Spinal cord (tissue), 10 donors: Measurements from ENCODE around the gene CFAP74. TPM values are rescaled to one million over a fixed set of nuclear protein-coding genes. Genes with fewer than 3 reads are reported as not detected.

Experiments
- DNase-seq, 6 donors: peaks; one replicate each; pipeline versions ENCODE4 v3.0.0 to v3.0.0-alpha.2; 2013 to 2015; ENCODE audit warnings: low spot score in 6 of 6, low read depth in 4 of 6
- H3K27ac ChIP-seq: one replicate; pipeline ENCODE4 v1.5.1; 2013; ENCODE audit warnings: low read depth, low read length, control low read depth
- H3K27me3 ChIP-seq: one replicate; pipeline ENCODE4 v1.6.1; 2013; ENCODE audit warnings: low read length; ENCODE audit not compliant: control insufficient read depth, insufficient read depth
- H3K36me3 ChIP-seq: one replicate; pipeline ENCODE4 v1.6.1; 2013; ENCODE audit warnings: low read length; ENCODE audit not compliant: control insufficient read depth, insufficient read depth
- H3K4me1 ChIP-seq: one replicate; pipeline ENCODE4 v1.6.1; 2013; ENCODE audit warnings: low read length; ENCODE audit not compliant: control insufficient read depth, insufficient read depth
- H3K4me3 ChIP-seq: one replicate; pipeline ENCODE4 v1.5.1; 2013; ENCODE audit warnings: low read depth, low read length, control low read depth
- H3K9me3 ChIP-seq: one replicate; pipeline ENCODE4 v1.6.1; 2013; ENCODE audit warnings: low read length; ENCODE audit not compliant: control insufficient read depth, insufficient read depth
- WGBS: methylation state at CpG from one replicate; pipeline ENCODE4 v1.1.5; 2013; ENCODE audit warnings: missing lambda C conversion rate; ENCODE audit not compliant: insufficient coverage; 5-methylcytosine and 5-hydroxymethylcytosine counted together
- polyA plus RNA-seq, 2 donors: library from polyadenylated mRNA; unstranded; fragments of 120-200 nt; gene quantifications; one replicate each; pipeline ENCODE4 v1.2.1, GENCODE V29; 2013; ENCODE audit not compliant: insufficient read length in 2 of 2
- total RNA-seq, 2 donors: library from RNA; depleted of rRNA in 1 of 2; stranded (reverse); fragments of 120-200 nt in 1 of 2; fragments of >200 nt in 1 of 2; gene quantifications; one replicate each; pipeline versions ENCODE4 v1.2.3 to v1.2.4, GENCODE V29; 2013 to 2014
- donor health status: healthy.

The CFAP74 gene
- total and polyA plus RNA-seq, 4 donors, result 0.59 to 5.6 (median 4.6) TPM

DNA sequence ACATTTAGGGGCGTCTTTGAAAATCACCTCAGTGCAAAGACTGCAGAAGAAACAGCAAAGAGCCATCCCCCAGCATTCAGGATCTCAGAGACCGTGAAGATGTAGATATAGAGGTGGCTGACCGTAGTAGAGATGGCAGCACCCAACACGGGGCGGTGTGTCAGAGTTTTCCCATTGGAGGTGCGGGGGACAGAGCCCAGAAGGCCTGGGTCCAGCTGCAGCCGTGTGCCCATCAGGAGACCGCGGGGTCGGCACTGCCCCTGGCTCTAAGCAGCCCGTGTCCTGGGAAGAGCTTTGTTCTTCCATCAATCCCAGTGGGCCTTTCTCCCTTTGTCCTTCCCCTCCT, 16.7 kb upstream of the CFAP74 start:
- Histone ChIP-seq H3K27me3 (peaks cover 50% of the 10 kb centered on the region), H3K27ac (no peak overlapping the region), H3K36me3 (peaks cover 7% of the 10 kb centered on the region), H3K9me3 (no peaks in the 10 kb centered on the region), H3K4me1 (peaks cover 20% of the 10 kb centered on the region), H3K4me3 (no peak overlapping the region)
- 65% methylated on average over 11 of the region's 11 CpGs for WGBS
- no peak for DNase-seq

DNA sequence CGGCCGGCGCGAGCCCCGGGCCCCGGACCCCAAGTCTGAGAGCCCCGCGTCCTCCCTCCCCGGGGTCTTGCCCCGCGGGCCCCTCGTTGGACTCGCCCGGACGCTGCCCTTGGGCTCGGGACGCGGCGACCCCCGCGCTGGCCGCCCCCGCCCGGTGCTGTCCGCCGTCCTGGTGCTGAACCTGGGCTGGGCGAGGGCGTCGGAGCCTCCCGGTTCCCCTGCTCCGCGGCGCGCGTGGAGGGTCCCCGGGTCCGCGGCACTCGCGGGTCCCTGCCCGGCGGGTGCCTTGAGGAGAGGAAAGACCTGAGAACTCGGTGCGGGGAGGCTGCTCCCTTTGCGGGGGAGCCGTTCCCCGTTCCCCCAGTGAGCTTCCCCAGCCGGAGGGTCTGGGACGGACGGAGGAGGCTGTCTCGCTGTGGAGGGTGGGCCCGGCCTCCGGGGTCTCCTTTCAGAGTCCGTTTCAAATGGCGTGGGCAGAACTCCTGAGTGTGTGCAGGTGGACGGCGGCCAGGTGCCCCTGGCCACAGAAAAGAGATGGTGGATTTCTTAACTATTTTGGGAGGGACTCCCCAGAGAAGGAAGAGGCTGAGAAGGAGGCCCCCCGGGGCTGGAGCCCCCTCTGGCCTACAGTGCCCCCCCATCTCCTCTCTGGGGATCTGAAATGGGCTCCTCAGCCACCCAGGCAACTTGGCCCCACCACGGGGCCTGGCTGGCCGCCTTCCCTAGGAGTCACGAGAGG, 16.2 kb upstream of the CFAP74 start:
- Histone ChIP-seq H3K9me3 (no peaks in the 10 kb centered on the region), H3K27ac (no peak overlapping the region), H3K27me3 (peaks cover 54% of the 10 kb centered on the region), H3K36me3 (peaks cover 2% of the 10 kb centered on the region), H3K4me3 (no peak overlapping the region), H3K4me1 (peaks cover 17% of the 10 kb centered on the region)
- WGBS, result 9% methylated on average over 59 of the region's 61 CpGs
- DNase-seq, result peak in 1 of 6 donors; percentile 23

DNA sequence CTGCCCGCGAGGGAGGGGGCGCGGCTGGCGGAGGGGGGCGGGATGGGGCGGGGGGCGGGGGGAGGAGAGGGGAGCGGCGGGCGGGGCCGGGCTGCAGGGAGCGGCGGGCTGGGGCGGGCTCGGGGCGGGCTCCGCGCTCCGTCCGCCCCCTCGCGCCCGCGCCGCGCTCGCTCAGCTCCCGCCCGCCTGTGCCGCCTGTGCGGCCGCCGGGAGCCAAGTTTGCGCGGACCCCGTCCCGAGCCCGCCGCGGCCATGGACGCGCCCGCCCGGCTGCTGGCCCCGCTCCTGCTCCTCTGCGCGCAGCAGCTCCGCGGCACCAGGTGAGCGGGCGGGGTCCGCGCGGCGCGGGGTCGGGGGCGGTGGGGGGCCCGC, 15.6 kb upstream of the CFAP74 start, which contains the start of gene GABRD:
Gene GABRD, plus strand, starts transcription at position 174 of the 372 bp plus-strand sequence. Its CDS starts 79 bp downstream, at position 253.
- WGBS, result under 1% methylated on average over 48 of the region's 60 CpGs
- Histone ChIP-seq H3K4me3 (no peak within 1 kb of the TSS), H3K9me3 (no peaks in the 10 kb centered on the region), H3K27me3 (peaks cover 54% of the 10 kb centered on the region), H3K36me3 (peaks cover 2% of the 10 kb centered on the region), H3K4me1 (peaks cover 17% of the 10 kb centered on the region), H3K27ac (no peak within 1 kb of the TSS)
- peak in 2 of 6 donors; percentile 51 to 55 for DNase-seq

DNA sequence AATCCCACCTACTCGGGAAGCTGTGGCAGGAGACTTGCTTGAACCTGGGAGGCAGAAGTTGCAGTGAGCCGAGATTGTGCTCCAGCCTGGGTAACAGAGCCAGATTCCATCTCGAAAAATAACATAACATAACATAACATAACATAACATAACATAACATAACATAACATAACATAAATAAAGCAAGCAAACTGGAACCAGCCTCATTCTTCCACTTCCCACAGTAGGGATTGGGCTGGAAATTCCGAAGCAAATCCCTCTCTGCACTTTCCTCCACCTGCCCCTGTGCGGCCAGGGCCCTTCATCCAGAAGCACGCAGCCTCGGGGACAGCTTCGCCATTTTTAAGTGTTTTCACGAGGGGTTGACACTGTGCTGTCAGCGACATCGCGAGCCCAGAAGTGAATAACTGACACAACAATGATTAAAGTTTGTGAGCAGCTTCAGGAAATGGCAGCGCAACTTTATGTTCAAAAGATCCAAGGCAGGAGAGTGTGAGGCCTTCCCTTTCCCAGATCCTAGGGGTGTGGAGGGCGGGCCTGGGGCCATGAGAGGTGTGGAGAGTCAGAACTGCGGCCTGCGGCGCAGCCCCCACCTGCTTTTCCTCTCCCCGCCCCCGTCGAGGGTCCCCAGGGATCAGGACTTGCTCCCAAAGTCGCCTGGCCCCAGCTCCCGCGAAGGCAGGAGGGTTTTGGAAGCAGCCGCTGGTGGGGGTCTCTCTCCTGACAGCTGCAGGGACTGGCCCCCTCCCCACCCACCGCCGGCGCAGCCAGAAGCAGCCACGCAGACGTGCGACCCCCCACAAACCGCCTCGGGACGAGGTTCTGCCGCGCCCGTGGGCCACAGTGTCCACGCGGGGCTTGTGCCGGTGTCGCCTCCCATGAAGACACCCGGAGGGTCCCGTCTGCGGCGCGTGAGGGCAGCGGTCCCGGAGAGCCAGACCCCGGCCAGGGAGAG, 14.9 kb upstream of the CFAP74 start:
- Histone ChIP-seq H3K4me3 (no peak overlapping the region), H3K4me1 (peaks cover 17% of the 10 kb centered on the region), H3K27me3 (peaks cover 54% of the 10 kb centered on the region), H3K36me3 (peaks cover 2% of the 10 kb centered on the region), H3K27ac (no peak overlapping the region), H3K9me3 (no peaks in the 10 kb centered on the region)
- WGBS, result 18% methylated on average over 38 of the region's 48 CpGs
- DNase-seq, result no peak

DNA sequence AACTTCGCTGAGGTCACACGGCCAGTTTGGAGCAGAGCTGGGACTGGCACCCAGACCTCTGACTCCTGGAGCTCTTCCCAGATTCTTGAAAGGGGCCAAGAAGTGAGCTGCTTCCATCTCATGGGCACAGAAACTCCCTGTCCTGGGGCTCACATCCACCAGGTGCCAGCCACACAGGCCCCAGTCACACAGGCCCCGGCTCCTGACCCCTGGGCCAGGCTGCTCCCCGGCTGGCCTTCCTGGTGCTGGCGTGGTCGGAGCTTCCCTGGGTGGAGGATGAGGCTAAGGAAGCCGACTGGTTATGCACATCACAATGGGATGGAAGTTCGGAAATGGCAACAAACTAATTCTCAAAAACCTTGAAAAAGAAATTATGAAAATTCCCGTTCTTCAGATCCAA, 12.5 kb upstream of the CFAP74 start:
- H3K27ac ChIP-seq, result no peak overlapping the region
- 73% methylated on average over 5 of the region's 9 CpGs for WGBS
- H3K27me3 ChIP-seq, result peaks cover 39% of the 10 kb centered on the region
- H3K9me3 ChIP-seq, result no peaks in the 10 kb centered on the region
- no peak overlapping the region for H3K4me3 ChIP-seq
- DNase-seq, result no peak
- H3K4me1 ChIP-seq, result peaks cover 14% of the 10 kb centered on the region
- no peaks in the 10 kb centered on the region for H3K36me3 ChIP-seq

DNA sequence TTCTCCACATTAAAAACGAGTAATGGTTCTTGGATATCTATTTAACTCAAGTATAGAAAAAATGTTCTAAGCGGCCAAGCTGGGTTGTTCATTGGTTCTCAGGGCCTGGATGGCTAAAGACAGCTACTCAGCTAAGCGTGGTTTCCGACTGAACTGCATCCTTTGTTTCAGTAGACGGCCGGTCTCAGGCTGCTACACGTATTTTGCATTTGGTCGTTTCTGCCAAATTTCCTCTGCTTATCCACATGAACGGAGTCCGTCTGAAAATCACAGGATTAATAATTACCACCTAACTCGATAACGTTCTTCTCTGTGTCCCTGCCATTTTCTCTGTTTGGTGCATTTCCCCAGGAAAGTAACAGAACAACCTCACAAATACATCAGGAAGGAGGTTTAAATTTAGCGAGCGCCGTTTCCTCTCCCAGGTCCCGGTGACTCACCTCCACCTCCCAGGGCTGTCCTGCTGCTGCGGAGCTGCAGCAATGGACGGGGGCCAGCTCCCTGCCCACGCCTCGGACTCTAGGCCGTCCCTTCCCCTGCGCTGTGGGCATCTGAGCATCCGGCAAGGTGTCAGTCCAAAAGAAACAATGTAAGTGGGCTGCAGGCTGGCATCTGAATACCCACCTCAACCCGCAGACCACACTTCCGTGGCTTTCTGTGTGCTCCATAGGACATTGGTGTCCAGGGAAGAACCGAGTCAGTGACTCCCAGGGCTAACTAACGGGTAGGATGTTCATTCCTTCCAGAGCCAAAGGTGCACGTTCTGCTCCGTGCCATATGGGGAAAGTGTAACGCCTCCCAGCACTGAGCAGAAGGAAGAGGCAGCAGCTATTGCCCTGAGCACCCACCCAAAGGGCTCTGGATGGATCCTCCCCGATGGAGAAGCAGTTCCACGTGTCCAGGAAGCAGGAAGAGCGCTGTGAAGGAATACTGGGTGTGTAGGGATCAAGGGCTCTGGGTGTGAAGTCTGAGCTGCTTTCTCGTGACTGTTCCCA, 11.5 kb upstream of the CFAP74 start:
- Histone ChIP-seq H3K27ac (no peak overlapping the region), H3K4me1 (peaks cover 11% of the 10 kb centered on the region), H3K27me3 (peaks cover 28% of the 10 kb centered on the region), H3K9me3 (no peaks in the 10 kb centered on the region), H3K36me3 (no peaks in the 10 kb centered on the region), H3K4me3 (no peak overlapping the region)
- WGBS, result 69% methylated on average over 32 of the region's 34 CpGs
- DNase-seq, result peak in 1 of 6 donors; percentile 24

DNA sequence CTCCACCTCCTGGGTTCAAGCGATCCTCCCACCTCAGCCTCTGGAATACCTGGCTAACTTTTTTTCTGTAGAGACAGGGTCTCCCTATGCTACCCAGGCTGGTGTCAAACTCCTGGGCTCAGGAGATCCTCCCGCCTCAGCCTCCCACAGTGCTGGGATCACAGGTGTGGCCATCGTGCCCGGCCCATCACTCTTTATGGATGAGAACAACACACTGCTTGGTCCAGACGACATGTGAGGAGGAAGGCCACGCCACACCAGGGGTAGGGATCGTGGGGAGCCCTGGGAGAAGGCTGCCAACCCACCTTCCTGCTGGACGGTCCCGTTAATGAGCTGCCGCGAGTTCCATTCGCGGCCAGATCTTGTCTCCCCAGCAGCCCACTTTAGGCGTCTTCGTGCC, 10.6 kb upstream of the CFAP74 start:
- no peak for DNase-seq
- H3K4me3 ChIP-seq, result no peak overlapping the region
- peaks cover 6% of the 10 kb centered on the region for H3K4me1 ChIP-seq
- H3K27ac ChIP-seq, result no peak overlapping the region
- H3K27me3 ChIP-seq, result peaks cover 24% of the 10 kb centered on the region
- WGBS, result 75% methylated on average over 15 of the region's 15 CpGs
- no peaks in the 10 kb centered on the region for H3K9me3 ChIP-seq
- H3K36me3 ChIP-seq, result no peaks in the 10 kb centered on the region

DNA sequence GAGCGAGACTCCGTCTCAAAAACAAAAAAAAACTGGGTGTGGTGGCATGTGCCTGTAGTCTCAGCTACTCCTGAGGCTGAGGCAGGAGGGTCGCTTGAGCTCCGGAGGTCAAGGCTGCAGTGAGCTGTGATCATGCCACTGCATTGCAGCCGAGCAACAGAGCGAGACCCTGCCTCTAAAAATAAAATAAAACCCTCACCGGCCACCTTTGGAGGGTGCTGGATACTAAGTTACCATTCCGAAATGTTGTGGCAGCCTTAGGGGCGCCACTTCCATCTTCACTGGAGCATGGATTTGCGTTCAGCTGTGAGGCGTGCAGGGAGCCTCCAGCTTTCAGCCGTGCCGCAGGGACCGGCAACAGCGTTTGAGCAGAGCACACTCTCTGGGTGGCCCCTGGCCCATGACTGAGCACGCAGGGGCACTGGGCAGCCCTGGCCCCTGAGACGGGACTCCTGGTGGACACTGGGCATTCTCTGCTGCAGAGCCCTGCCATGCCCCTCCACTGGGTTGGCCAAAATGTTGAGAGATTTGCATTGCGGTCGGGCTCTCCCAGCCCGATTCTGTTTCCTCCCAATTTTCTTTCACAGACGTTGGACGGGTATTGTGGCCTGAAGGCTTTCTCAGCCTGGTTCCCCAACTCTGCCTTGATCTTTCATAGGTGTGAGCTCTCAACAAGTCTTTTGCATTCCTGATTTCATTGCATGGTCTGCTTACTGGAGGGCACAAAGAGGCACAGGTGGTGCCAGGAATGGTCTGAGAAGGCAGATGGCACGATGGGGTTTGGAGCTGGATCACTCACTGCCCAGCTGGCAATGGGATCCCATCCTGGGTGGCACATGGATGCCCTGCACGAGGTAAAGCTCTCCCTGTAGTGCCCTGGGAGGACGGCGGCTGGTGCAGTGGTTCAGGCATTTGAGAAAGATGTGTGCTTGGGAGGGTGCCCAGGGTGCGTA, 5.8 kb upstream of the CFAP74 start:
- DNase-seq, result no peak
- Histone ChIP-seq H3K27me3 (no peaks in the 10 kb centered on the region), H3K27ac (no peak overlapping the region), H3K4me1 (no peaks in the 10 kb centered on the region), H3K36me3 (no peaks in the 10 kb centered on the region), H3K9me3 (no peaks in the 10 kb centered on the region), H3K4me3 (no peak overlapping the region)
- WGBS, result 79% methylated on average over 23 of the region's 27 CpGs
